ENCODE data around the gene TCP11X1.
"Not testable (repeated sequence)": the region's sequence is repeated elsewhere in the genome, so short reads cannot be mapped to it uniquely, and the experiment has no call there.

DNA sequence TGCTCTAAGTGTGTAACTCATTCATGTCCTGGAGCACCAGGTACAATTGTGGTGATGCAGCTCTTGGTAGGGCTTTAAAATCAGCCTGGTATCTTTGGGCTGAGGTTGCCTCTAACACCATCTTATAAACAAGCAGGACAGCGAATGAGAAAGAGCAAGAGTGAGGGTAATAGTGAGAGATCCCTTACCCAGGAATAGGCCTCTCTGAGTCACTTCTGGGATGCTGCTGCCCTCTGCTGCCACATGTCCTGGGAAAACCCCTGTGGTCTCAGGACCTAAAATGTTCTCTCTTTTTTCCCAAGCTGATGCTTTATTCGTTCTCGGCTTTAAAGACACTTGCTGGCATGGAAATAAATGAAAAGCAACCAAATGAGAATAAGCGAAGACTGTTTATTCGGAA, 7.2 kb upstream of the TCP11X1 start:
- TF ChIP-seq, protein P1, sequence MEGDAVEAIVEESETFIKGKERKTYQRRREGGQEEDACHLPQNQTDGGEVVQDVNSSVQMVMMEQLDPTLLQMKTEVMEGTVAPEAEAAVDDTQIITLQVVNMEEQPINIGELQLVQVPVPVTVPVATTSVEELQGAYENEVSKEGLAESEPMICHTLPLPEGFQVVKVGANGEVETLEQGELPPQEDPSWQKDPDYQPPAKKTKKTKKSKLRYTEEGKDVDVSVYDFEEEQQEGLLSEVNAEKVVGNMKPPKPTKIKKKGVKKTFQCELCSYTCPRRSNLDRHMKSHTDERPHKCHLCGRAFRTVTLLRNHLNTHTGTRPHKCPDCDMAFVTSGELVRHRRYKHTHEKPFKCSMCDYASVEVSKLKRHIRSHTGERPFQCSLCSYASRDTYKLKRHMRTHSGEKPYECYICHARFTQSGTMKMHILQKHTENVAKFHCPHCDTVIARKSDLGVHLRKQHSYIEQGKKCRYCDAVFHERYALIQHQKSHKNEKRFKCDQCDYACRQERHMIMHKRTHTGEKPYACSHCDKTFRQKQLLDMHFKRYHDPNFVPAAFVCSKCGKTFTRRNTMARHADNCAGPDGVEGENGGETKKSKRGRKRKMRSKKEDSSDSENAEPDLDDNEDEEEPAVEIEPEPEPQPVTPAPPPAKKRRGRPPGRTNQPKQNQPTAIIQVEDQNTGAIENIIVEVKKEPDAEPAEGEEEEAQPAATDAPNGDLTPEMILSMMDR (IDR thresholded peaks at IDR 0.05) = not testable (repeated sequence)
- TF ChIP-seq POLR2AphosphoS5, EP300, POLR2A (IDR thresholded peaks at IDR 0.05): not testable (repeated sequence)

Data from stomach (tissue), 4 donors.